GM21825 (cell line): Measurements from ENCODE around the gene FMNL2.
"Not testable (repeated sequence)": the region's sequence is repeated elsewhere in the genome, so short reads cannot be mapped to it uniquely, and the experiment has no call there.

Experiments
- ATAC-seq: cut with Tn5 transposase; IDR thresholded peaks from one replicate; pipeline ENCODE4 v1.9.1; 2021; ENCODE audit warnings: mild to moderate bottlenecking, moderate library complexity; ENCODE audit not compliant: unreplicated experiment

FMNL2 gene

GRCh38 chr2:152335016-152335725 lies at the start of gene FMNL2:
FMNL2 (plus strand) TSS chr2:152335174.
- ATAC-seq = peak; percentile 92

- no peak for ATAC-seq
Observed at GRCh38 chr2:152292991-152293390, 42.0 kb upstream of the FMNL2 start.

- no peak for ATAC-seq
Observed at GRCh38 chr2:152297715-152298114, 37.3 kb upstream of the FMNL2 start.

GRCh38 chr2:152298754-152299153 lies 36.2 kb upstream of the FMNL2 start:
- no peak for ATAC-seq

- ATAC-seq = no peak
Observed at GRCh38 chr2:152301131-152301530, 33.8 kb upstream of the FMNL2 start.

GRCh38 chr2:152303951-152304350 lies 31.0 kb upstream of the FMNL2 start:
- ATAC-seq = no peak

- no peak for ATAC-seq
Observed at GRCh38 chr2:152304836-152305235, 30.1 kb upstream of the FMNL2 start.

- no peak for ATAC-seq
Observed at GRCh38 chr2:152307863-152308262, 27.1 kb upstream of the FMNL2 start.

- no peak for ATAC-seq
Observed at GRCh38 chr2:152309352-152310214, 25.4 kb upstream of the FMNL2 start.

- ATAC-seq = no peak
Observed at GRCh38 chr2:152319822-152320570, 15.0 kb upstream of the FMNL2 start.

GRCh38 chr2:152320814-152321213 lies 14.2 kb upstream of the FMNL2 start:
- ATAC-seq = no peak

GRCh38 chr2:152322222-152322621 lies 12.8 kb upstream of the FMNL2 start:
- ATAC-seq = no peak

GRCh38 chr2:152325126-152325525 lies 9.8 kb upstream of the FMNL2 start:
- ATAC-seq = not testable (repeated sequence)

GRCh38 chr2:152326710-152327109 lies 8.3 kb upstream of the FMNL2 start:
- no peak for ATAC-seq

GRCh38 chr2:152328013-152328412 lies 7.0 kb upstream of the FMNL2 start:
- no peak for ATAC-seq

GRCh38 chr2:152330235-152330866 lies 4.6 kb upstream of the FMNL2 start:
- ATAC-seq = no peak

GRCh38 chr2:152334701-152335015 lies 316 bp upstream of the FMNL2 start:
- ATAC-seq = no peak

GRCh38 chr2:152335726-152336118 lies 748 bp downstream of the FMNL2 start:
- peak; percentile 10 for ATAC-seq

GRCh38 chr2:152336119-152336853 lies 1.3 kb downstream of the FMNL2 start:
- ATAC-seq = peak; percentile 28

GRCh38 chr2:152336854-152337510 lies 2.0 kb downstream of the FMNL2 start:
- ATAC-seq = no peak
